ENCODE results near the gene NAT10.
A peak's percentile ranks its signal among the peaks of the same experiment; 100 is the strongest.

Gene NAT10

GRCh38 chr11:34111722-34112270, 6.4 kb downstream of the NAT10 start:
- no peak for DNase-seq

DNA sequence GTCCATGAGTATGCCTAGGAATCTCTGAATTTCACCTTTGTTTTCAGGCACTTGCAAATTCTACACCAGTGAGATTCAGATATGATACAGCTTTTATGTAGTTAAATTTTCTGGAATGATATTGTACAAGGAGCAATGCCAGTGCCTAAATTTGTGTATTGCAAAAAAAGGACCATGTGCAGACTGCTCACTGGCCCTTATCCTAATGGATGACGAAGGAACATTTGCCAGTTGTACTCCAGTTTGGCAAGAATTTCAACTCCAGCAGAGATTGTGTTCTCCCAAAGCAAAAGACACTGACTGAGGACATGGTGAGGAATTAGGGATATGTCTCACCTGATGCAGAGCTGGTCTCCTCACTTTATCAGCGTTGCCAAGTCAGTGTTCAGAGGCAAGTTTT, 8.6 kb downstream of the NAT10 start:
- no peak for DNase-seq

- DNase-seq, result no peak
Measured at GRCh38 chr11:34114471-34114870, 9.0 kb downstream of the NAT10 start.

GRCh38 chr11:34120651-34121050, 15.2 kb downstream of the NAT10 start:
- no peak for DNase-seq

DNA sequence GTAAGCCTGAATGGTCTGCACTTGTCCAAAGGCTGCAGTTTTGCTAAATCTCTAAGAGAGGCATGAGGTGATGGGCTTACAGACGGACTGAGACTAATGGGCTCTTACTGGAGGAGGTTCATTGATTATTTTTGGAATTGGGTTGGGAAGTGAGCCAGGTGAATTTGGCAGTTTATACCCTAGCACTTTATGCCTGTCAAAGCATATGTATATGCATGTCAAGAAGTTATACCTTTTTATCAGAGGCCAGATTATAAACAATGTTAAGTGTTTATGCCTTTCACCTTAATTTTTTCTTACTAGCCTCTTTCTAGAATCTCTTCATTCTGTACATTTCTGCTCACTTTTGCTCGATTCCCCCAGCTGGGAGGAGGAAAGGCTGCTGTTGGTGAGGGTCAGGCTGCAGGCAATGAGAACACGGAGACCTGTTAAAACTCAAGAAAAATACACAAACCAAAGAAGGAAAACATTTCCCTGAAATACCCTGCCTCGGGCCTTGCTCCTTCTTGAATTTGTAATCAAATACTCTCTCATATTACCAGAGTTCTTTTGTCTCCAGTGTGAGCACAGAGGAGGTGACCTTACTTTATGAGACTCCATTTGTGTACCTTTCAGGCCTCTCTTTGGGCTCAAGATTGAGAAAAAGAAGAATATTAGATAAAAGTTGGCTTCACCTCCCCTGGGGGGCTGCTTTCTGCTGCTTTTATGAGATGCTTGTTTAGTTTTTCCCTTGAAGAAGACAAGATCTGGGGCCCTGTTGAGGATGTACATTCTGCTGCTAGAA, 19.6 kb downstream of the NAT10 start:
- no peak for DNase-seq

GRCh38 chr11:34126959-34127848, 21.8 kb downstream of the NAT10 start:
- DNase-seq, result no peak

GRCh38 chr11:34128824-34129223, 23.4 kb downstream of the NAT10 start:
- no peak for DNase-seq

GRCh38 chr11:34132261-34132965, 27.0 kb downstream of the NAT10 start:
- DNase-seq, result no peak

GRCh38 chr11:34134765-34135164, 29.3 kb downstream of the NAT10 start:
- DNase-seq, result no peak

GRCh38 chr11:34135439-34135838, 30.0 kb downstream of the NAT10 start:
- DNase-seq, result no peak

- no peak for DNase-seq
Measured at GRCh38 chr11:34136420-34136819, 31.0 kb downstream of the NAT10 start.

DNA sequence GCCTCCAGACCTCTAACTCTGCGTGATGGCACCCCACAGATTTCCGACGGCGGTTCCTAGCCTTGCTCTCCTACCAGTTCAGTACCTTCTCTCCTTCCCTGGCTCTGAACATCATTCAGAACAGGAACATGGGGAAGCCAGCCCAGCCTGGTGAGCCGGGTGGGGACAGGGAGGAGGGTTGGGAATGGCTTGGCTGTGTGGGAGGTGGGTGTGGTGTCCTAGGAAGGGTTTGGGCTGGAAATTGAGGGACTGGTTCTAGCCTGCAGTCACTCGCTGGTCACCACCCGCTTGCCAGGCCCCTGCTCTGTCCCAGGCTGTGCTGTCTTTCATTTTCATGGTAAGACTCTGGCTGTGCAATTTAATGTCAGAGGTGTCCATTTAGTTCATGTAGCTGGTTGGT, 33.9 kb downstream of the NAT10 start:
- DNase-seq, result no peak

GRCh38 chr11:34140149-34140548, 34.7 kb downstream of the NAT10 start:
- no peak for DNase-seq

GRCh38 chr11:34143048-34143447, 37.6 kb downstream of the NAT10 start:
- DNase-seq, result no peak

- DNase-seq, result no peak
Measured at GRCh38 chr11:34145073-34145472, 39.6 kb downstream of the NAT10 start.

DNA sequence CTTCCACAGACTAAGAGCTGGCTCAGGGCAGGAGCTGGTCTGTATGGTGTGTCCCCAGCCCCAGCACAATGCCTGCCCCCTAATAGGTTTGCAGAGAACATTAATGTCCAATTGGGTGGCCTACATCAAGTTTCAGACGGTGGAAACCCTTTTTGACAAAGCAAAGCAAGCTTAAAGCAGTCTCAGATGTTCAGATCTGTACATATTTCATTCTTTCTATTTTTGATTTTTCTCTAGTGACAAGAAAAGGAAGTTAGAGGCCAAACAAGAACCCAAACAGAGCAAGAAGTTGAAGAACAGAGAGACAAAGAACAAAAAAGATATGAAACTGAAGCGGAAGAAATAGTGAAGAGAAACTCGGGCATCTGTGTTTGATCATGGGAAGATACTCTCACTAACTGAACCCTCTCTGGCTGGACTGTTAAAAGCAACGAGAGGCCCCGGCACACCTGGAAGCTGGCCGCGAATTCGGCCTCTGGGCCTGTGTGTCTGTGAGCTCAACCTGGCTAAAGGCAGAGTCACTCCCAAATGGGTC, 40.5 kb downstream of the NAT10 start:
- no peak for DNase-seq

GRCh38 chr11:34146411-34146810, 41.0 kb downstream of the NAT10 start:
- no peak for DNase-seq

DNA sequence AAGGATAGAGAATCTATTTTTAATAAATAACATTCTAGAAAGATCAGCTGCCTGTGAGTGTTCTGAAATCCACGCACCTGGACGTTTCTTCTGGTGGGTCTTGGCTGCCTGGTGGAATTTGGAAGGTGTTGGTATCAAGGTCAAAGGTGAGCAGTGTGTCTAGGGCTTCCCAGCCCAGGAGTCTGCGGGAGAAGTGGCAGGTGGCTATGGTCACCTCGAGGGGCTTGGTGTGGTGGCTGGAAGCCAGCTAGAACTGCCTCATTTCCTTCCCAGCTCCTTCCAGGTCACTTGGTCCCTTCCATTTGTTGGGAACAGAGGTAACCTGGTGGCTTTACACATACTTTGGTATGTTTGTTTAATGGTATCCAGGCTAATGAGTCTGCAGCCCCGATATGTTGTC, 41.4 kb downstream of the NAT10 start:
- DNase-seq, result no peak

DNA sequence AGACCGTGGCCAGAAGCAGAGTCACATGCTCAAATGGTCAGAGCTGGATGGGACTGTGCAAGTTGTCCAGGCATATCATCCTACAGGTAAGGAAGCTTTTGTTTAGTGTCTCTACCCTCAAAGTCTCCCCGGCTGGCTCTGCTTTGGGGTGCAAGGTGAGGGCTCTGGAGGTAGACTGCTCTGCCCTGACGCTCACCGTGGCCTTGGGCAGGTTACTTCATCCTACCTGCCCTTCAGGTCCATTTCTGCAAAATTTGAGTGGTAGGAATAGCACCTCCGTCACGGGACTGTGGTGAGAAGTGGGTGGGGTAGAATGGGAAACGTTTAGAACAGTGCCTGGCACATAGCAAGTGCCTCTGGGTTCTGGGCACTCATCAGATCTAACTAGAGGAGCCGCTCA, 42.2 kb downstream of the NAT10 start:
- DNase-seq, result no peak

- no peak for DNase-seq
Measured at GRCh38 chr11:34148504-34149165, 43.2 kb downstream of the NAT10 start.

DNA sequence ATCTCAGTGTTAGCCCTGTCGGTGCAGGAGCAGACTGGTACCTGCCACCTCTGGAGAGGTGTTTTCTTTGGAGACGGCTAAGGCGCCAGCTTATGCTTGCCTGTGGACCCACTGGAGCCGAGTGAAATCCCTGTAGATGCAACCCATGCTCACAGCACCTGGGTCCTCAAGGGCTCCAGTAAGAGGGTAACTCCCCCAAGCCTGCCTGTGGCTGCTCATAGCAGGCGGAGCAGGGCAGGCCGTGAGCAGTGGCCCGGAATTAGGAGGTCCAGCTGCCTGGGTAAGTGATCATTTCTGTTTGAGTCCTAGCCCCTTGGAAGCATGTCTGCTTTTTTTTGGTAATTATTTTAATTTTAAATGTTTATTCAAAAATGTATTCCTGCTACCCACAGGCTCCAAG, 43.8 kb downstream of the NAT10 start:
- no peak for DNase-seq

DNA sequence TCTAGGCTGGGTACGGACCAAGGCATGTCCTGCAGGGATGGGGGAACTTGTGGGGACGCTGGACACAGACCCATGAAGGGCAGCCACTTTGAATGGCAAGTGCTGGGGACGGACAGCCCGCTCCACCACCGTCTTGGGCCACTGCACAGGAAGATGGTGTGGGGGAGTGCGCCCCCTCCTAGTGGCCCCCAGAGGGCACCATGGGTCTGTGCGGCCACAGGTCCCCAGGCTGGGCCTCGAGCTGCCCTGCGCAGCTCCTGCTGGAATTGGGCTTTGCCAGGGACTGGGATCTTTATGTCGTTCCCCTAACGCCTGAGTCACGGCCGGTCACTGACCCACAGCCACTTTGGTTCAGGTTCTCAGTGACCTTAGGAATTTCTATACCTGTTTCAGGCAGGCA, 44.4 kb downstream of the NAT10 start:
- DNase-seq, result peak; percentile 12

Data from fibroblast of skin of abdomen (primary cell).